CD14-positive monocyte (primary cell): Measurements from ENCODE around the gene STXBP5. TPM values are rescaled to one million over a fixed set of nuclear protein-coding genes. Genes with fewer than 3 reads are reported as not detected.

Experiments used
- DNase-seq, 3 donors: peaks; one replicate each; pipeline ENCODE4 v3.0.0-alpha.2; 2011 to 2022
- H2AFZ ChIP-seq: 2 replicates; pipeline ENCODE4 v1.6.0; 2012; ENCODE audit warnings: mild to moderate bottlenecking, low read depth, low read length, inconsistent platforms; ENCODE audit not compliant: insufficient read depth, poor library complexity, severe bottlenecking
- H3K27ac ChIP-seq, 2 donors: 1 replicate in 1 of 2; 2 replicates in 1 of 2; pipeline ENCODE4 v1.5.1; 2012 to 2013; ENCODE audit warnings: low read length in 2 of 2, control low read depth in 1 of 2, inconsistent platforms in 1 of 2, low read depth in 1 of 2, mild to moderate bottlenecking in 1 of 2
- H3K27me3 ChIP-seq, 2 donors: one replicate each; pipeline versions ENCODE4 v1.6.0 to v1.6.1; 2011 to 2013; ENCODE audit warnings: low read length in 2 of 2; ENCODE audit not compliant: control insufficient read depth in 2 of 2, insufficient read depth in 2 of 2
- H3K36me3 ChIP-seq, 2 donors: replicated peaks in 1 of 2; 1 replicate in 1 of 2; 2 replicates in 1 of 2; pipeline versions ENCODE4 v1.5.1 to v1.6.1; 2012 to 2013; ENCODE audit warnings: low read length in 2 of 2, control low read depth in 1 of 2, inconsistent platforms in 1 of 2, mild to moderate bottlenecking in 1 of 2; ENCODE audit not compliant: insufficient read depth in 2 of 2, control insufficient read depth in 1 of 2
- H3K4me1 ChIP-seq, 2 donors: 1 replicate in 1 of 2; 2 replicates in 1 of 2; pipeline versions ENCODE4 v1.5.1 to v1.6.1; 2012 to 2013; ENCODE audit warnings: low read length in 2 of 2, control low read depth in 1 of 2, inconsistent platforms in 1 of 2, mild to moderate bottlenecking in 1 of 2, moderate library complexity in 1 of 2; ENCODE audit not compliant: insufficient read depth in 2 of 2, control insufficient read depth in 1 of 2
- H3K4me2 ChIP-seq: replicated peaks from 2 replicates; pipeline ENCODE3; 2012; ENCODE audit warnings: low read length, moderate library complexity, mild to moderate bottlenecking; ENCODE audit not compliant: poor library complexity, severe bottlenecking; ENCODE audit errors: extremely low read depth
- H3K4me3 ChIP-seq, 3 experiments: fragments of 200-600 bp in 1 of 3; sonication (generic) in 1 of 3; replicated peaks in 1 of 3; 1 replicate in 2 of 3; 2 replicates in 1 of 3; pipeline ENCODE4 v1.5.1; 2011 to 2013; ENCODE audit warnings: low read length in 3 of 3, mild to moderate bottlenecking in 3 of 3, control low read depth in 2 of 3, low read depth in 2 of 3, inconsistent platforms in 1 of 3, moderate library complexity in 1 of 3
- H3K79me2 ChIP-seq: 2 replicates; pipeline ENCODE4 v1.6.0; 2012; ENCODE audit warnings: mild to moderate bottlenecking, control low read depth, inconsistent platforms, low read length, moderate library complexity; ENCODE audit not compliant: insufficient read depth
- H3K9ac ChIP-seq: 2 replicates; pipeline ENCODE4 v1.6.0; 2017; ENCODE audit warnings: low read length, mild to moderate bottlenecking; ENCODE audit not compliant: insufficient read depth, poor library complexity, severe bottlenecking
- H3K9me3 ChIP-seq, 2 donors: replicated peaks in 1 of 2; 1 replicate in 1 of 2; 2 replicates in 1 of 2; pipeline versions ENCODE4 v1.5.1 to v1.6.1; 2012 to 2013; ENCODE audit warnings: low read length in 2 of 2, control low read depth in 1 of 2; ENCODE audit not compliant: control insufficient read depth in 1 of 2, insufficient read depth in 1 of 2
- H4K20me1 ChIP-seq: 2 replicates; pipeline ENCODE4 v1.6.0; 2012; ENCODE audit warnings: mild to moderate bottlenecking, low read length, control low read depth, moderate library complexity; ENCODE audit not compliant: insufficient read depth
- H3K27ac Mint-ChIP-seq, 7 donors: one replicate each; pipeline ENCODE4 v1.8.0; 2020; ENCODE audit warnings: mild to moderate bottlenecking in 7 of 7, mixed read lengths in 7 of 7, moderate library complexity in 6 of 7, inconsistent platforms in 2 of 7
- H3K27me3 Mint-ChIP-seq, 3 donors: one replicate each; pipeline ENCODE4 v1.8.0; 2021 to 2022; ENCODE audit warnings: low read depth in 3 of 3, mild to moderate bottlenecking in 3 of 3, mixed read lengths in 3 of 3, moderate library complexity in 3 of 3, inconsistent platforms in 1 of 3
- H3K36me3 Mint-ChIP-seq, 2 donors: one replicate each; pipeline ENCODE4 v1.8.0; 2020; ENCODE audit warnings: mixed read lengths in 2 of 2, inconsistent platforms in 1 of 2, mild to moderate bottlenecking in 1 of 2
- H3K4me1 Mint-ChIP-seq: one replicate; pipeline ENCODE4 v1.8.0; 2020; ENCODE audit warnings: mild to moderate bottlenecking, mixed read lengths
- H3K4me3 Mint-ChIP-seq, 2 donors: one replicate each; pipeline ENCODE4 v1.8.0; 2020; ENCODE audit warnings: mild to moderate bottlenecking in 2 of 2, mixed read lengths in 2 of 2, moderate library complexity in 1 of 2
- H3K9me3 Mint-ChIP-seq, 7 donors: one replicate each; pipeline ENCODE4 v1.8.0; 2020 to 2022; ENCODE audit warnings: mixed read lengths in 7 of 7, mild to moderate bottlenecking in 6 of 7, moderate library complexity in 6 of 7, inconsistent platforms in 2 of 7
- WGBS: methylation state at CpG from one replicate; pipeline ENCODE4 v1.1.5; 2013; ENCODE audit warnings: missing lambda C conversion rate; ENCODE audit not compliant: insufficient coverage; 5-methylcytosine and 5-hydroxymethylcytosine counted together
- intact Hi-C, 2 donors: fragments of 100-400 bp; cut with micrococcal nuclease; formaldehyde crosslinking; loops; one replicate each; pipeline versions ENCODE4 v1.15.0 to v1.15.1; 2023
- polyA plus RNA-seq, 3 donors: library from polyadenylated mRNA; depleted of rRNA in 1 of 3; unstranded in 2 of 3; stranded (reverse) in 1 of 3; fragments of 300-500 nt in 2 of 3; fragments of >200 nt in 1 of 3; fragmentation: Illumina TruSeq in 2 of 3; gene quantifications; 1 replicate in 2 of 3; 2 replicates in 1 of 3; pipeline ENCODE4 v1.2.3, GENCODE V29; 2012 to 2021
- TF ChIP-seq, protein P1 (sequence below): fragments of 200-600 bp; IDR thresholded peaks from one replicate; pipeline ENCODE4 v1.8.0; 2022; ENCODE audit warnings: antibody characterized with exemption, mild to moderate bottlenecking

The STXBP5 gene
- polyA plus RNA-seq, 3 donors, result 1.5 to 8.8 (median 2.0) TPM

DNA sequence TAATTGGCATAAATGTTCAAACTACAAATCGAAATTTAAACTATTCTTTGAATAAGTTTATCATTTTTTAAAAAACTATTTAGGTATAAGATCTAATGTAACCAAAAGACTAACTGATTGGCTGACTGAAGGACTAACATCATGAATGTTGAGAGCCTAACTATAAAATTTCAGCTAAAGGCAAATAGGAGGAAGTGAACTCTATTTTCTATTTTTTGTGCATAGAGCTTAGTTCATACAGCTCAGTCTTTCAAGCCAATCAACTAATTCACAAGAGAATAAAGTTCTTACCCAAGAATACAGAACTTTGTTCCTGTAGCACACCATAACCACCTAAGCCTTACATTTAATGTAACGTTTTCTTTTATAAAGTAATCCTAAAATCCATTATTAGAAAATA lies 46.3 kb upstream of the STXBP5 start:
- TF ChIP-seq, protein P1, sequence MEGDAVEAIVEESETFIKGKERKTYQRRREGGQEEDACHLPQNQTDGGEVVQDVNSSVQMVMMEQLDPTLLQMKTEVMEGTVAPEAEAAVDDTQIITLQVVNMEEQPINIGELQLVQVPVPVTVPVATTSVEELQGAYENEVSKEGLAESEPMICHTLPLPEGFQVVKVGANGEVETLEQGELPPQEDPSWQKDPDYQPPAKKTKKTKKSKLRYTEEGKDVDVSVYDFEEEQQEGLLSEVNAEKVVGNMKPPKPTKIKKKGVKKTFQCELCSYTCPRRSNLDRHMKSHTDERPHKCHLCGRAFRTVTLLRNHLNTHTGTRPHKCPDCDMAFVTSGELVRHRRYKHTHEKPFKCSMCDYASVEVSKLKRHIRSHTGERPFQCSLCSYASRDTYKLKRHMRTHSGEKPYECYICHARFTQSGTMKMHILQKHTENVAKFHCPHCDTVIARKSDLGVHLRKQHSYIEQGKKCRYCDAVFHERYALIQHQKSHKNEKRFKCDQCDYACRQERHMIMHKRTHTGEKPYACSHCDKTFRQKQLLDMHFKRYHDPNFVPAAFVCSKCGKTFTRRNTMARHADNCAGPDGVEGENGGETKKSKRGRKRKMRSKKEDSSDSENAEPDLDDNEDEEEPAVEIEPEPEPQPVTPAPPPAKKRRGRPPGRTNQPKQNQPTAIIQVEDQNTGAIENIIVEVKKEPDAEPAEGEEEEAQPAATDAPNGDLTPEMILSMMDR, result no peak
- Histone ChIP-seq H3K4me1 (no peaks in the 10 kb centered on the region), H3K27me3 (no peaks in the 10 kb centered on the region), H3K9ac (no peak overlapping the region), H2AFZ (no peak overlapping the region), H3K27ac (no peak overlapping the region), H3K36me3 (no peaks in the 10 kb centered on the region), H3K9me3 (no peaks in the 10 kb centered on the region), H3K4me2 (no peak overlapping the region), H3K79me2 (no peaks in the 10 kb centered on the region), H3K4me3 (no peak overlapping the region), H4K20me1 (no peaks in the 10 kb centered on the region)
- no peak overlapping the region for H3K27ac Mint-ChIP-seq
- H3K36me3 Mint-ChIP-seq, result no peaks in the 10 kb centered on the region
- WGBS, result no CpG with 5 or more reads among the region's 2 CpGs
- no peaks in the 10 kb centered on the region for H3K9me3 Mint-ChIP-seq
- intact Hi-C loops, result no loop called here
- H3K27me3 Mint-ChIP-seq, result no peaks in the 10 kb centered on the region
- H3K4me1 Mint-ChIP-seq, result no peaks in the 10 kb centered on the region
- H3K4me3 Mint-ChIP-seq, result no peak overlapping the region
- DNase-seq, result no peak

DNA sequence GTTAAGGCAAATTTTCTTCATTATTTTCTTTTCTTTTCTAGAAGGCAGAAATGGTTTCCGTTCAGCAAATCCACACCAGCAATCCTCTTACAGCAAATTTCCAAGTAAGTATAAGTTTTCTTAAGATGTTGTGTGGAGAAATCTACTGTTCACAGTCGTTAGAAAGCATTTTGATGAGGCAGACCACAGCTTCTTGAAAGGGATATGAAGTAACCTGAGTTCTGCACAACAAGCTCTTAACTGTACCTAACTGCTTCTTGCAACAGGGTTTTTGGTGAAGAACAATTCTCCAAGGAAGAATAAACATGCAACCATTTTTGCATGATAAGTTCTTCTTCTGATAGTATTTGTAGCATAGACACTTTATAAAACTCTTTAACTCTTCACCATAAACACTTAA lies 45.3 kb upstream of the STXBP5 start:
- H3K36me3 Mint-ChIP-seq, result no peaks in the 10 kb centered on the region
- H3K4me3 Mint-ChIP-seq, result no peak overlapping the region
- H3K27me3 Mint-ChIP-seq, result no peaks in the 10 kb centered on the region
- H3K9me3 Mint-ChIP-seq, result peaks cover 0 to 4% (median 3%) of the 10 kb centered on the region in 7 donors
- H3K9me3 ChIP-seq, result no peaks in the 10 kb centered on the region
- TF ChIP-seq, protein P1, result no peak
- no peak for DNase-seq
- H3K4me1 ChIP-seq, result no peaks in the 10 kb centered on the region
- H3K27me3 ChIP-seq, result no peaks in the 10 kb centered on the region
- H3K4me1 Mint-ChIP-seq, result no peaks in the 10 kb centered on the region
- no peak overlapping the region for H3K27ac Mint-ChIP-seq
- no peak overlapping the region for H2AFZ ChIP-seq
- H4K20me1 ChIP-seq, result no peaks in the 10 kb centered on the region
- intact Hi-C loops, result no loop called here
- no CpG with 5 or more reads among the region's 2 CpGs for WGBS
- H3K9ac ChIP-seq, result no peak overlapping the region
- no peak overlapping the region for H3K4me3 ChIP-seq
- H3K79me2 ChIP-seq, result no peaks in the 10 kb centered on the region
- no peak overlapping the region for H3K27ac ChIP-seq
- H3K4me2 ChIP-seq, result no peak overlapping the region
- H3K36me3 ChIP-seq, result no peaks in the 10 kb centered on the region
